T-helper 2 cell (primary cell): Measurements from ENCODE around the gene CCDC171.
"Not testable (repeated sequence)": the region's sequence is repeated elsewhere in the genome, so short reads cannot be mapped to it uniquely, and the experiment has no call there.

ENCODE experiments used
- DNase-seq, 5 experiments: peaks; one replicate each; pipeline versions ENCODE4 v3.0.0 to v3.0.0-alpha.2; 2012 to 2022
- total RNA-seq, 2 donors: gene quantifications; one replicate each; lab custom pipeline; 2026; lab: John Stamatoyannopoulos, UW

Gene CCDC171
- total RNA-seq, result 1.6 to 2.8 reads per million in 2 donors

DNA sequence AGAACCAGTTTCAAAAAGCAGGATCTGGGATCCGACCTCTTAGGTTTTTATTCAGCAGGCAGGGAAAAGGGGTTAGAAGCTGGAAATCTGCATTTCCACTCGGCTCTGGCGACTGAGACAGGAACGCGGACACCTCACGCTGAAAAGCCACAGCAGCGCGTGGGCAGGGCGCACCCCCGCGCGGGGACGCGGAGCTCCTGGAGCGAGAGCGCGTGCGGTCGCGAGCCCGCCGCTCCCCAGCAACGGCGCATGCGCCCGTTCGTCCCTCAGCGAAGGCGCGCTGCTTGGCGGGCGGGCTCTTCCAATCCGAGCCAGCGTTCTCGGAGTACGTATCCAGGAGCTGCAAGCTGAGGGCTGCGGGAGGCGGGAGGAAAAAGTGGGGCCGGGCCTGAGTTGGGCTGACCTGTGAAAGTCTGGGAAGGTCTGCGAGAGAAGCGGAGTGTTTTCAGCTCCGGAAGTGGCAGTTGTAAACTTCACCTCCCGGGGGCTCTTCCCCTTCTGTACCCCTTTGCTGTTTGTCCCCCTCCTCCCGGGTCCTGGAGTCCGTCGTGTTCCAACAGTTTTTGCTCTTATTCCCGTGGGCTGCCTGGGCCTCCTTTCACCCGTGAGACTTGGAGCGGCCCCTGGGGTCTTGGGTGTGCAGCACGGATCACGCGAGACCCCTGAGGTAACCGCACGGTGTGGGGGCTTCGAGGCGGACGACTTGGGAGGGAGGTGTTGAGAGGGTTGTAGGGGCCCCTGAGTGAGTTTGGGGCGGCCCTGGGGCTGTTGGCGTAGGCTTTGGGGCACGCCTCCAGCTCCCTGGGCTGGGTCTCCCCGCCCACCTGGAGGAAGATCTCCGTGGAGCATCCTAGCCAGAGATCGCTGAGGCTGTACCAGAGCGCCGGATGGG is at the start of gene CCDC171:
Gene CCDC171, plus strand, starts transcription at position 408 of the 892 bp plus-strand sequence. CDS start 11,046 bp downstream, outside the sequence.
- peak; percentile 70 to 93 (median 78) for DNase-seq

- DNase-seq, result peak in 1 of 5 experiments; percentile 10
Observed at GRCh38 chr9:15505921-15506320, 46.9 kb upstream of the CCDC171 start.

DNA sequence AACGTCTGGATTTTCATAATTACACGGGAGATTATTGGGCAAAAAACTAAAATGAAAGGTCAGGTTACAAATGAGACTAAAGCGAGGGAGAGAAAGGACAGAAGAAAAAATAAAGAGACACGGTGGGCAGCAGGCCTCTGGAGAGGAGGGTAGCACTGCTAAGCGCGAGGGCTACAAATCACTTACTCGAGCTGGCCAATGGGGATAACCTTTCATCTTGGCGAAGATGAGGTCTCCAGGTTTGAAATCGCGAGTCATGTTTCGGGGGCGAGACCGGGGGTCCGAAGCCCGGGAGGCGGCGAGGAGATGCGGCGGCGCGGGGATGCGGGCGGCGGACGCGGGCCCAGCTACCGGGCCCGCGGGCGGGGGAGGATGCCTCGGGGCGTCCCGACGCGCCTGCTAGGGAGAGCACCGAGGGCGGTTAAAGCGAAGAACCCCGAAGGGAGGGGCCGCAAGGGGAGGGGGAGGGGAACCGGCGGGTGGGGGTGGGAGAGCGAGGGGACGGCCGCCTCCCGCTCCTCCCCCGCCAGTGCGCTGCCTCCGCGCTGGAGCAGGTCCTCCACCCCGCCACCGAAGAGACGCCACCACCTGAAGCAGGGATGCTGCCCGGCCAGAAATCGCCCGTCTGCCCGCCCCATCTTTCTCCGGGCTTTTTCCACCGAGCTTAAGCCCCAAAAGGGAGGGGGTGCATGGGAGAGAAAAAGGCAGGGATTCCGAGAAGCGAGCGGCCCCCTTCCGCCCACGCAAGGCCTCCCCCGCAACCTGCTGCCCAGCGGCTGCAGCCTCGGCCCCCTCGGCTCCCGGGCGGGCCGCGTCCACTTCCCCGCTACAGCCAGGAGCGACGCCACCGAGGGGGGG is 42.7 kb upstream of the CCDC171 start:
- peak; percentile 40 to 83 (median 44) for DNase-seq

GRCh38 chr9:15510789-15511575 is 41.9 kb upstream of the CCDC171 start, which contains the start of gene PSIP1:
Gene PSIP1 (minus strand): TSS chr9:15510970. CDS start chr9:15510188, 782 bp downstream.
- DNase-seq, result peak; percentile 72 to 96 (median 84)

GRCh38 chr9:15512204-15512603 is 40.6 kb upstream of the CCDC171 start:
- DNase-seq, result no peak

DNA sequence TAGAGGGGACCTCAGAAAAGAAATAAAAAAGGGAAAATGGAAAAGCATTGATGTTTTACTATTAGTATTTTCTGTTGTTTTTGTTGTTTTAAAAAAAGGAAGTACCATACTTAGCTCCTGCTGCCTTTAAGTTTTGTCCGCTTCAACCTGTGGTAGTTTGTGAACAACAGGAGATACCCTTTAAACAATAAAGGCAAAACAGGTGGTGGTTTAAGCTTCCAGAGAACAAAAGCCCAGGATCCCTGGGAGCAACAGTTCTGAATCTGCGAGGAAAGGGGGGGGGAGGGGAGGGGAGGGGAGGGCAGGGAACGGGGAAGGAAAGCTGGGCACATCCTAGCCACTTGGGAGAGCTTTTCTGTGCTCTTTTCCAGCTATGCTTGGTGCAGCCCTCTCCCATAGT is 40.0 kb upstream of the CCDC171 start:
- DNase-seq, result no peak

DNA sequence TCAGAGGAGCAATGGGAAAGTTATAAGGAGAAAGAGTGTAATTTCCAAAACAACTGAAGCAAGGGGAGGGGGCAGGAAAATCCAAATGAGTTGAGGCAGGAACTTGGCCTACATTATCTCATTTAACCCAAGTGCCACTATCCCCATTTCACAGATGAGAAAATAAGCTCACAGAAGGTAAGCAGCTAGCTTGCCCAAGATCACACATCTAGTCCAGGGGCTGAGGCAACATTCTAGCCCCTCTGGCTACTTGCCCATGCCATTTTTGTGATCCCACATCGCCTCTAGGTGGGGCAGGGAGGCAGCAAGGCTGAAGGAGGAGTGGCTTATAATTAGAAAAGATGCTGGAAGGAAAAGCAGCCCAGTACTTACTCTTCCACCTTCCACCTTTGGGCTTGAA is 39.5 kb upstream of the CCDC171 start:
- no peak for DNase-seq

- no peak for DNase-seq
Observed at GRCh38 chr9:15519831-15520230, 33.0 kb upstream of the CCDC171 start.

- DNase-seq, result no peak
Observed at GRCh38 chr9:15521254-15521653, 31.6 kb upstream of the CCDC171 start.

DNA sequence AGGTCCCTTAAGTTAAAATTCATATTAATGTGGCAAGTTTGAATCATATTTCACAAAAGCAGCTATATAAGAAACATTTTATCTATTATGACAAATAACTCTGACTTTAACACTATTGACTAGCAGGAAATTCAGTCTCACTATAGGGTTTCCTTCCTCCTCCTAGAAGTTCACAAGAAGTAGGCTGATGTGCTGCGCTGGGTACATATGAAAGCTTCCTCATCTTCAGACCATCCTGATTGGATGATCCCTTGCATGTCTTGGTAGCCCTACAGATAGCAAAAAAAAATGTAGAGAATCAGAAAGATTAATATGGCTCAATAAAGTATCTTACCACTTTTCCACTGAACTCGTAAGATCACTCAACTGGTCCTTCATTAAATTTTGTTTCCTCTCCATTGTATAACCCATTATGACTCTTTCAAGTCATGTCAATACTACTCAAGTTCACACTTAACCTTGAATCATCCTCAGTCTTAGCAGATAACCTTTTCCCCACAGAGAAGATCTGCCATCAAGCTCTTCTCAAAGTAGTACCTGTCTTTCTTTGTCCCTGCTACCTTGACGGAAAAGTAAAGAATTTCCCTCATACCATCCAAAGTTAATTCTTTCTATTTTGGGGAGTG is 30.6 kb upstream of the CCDC171 start:
- no peak for DNase-seq

- DNase-seq, result no peak
Observed at GRCh38 chr9:15524845-15525455, 27.9 kb upstream of the CCDC171 start.

DNA sequence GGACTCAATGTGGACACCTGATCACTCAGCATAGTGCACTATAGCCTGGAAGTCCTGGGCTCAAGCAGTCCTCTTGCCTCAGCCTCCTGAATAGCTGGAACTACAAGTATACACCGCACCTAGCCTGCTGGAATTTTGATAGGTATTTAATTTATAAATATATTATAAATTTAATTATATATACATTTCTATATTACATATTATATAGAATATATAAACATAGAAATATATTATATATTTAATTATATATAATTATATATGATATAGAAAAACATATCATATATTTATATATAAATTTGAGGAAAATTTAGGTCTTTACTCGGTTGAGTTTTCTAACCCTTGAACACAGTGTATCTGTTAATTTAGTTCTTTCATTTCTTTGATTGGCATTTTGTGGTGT is 26.9 kb upstream of the CCDC171 start:
- no peak for DNase-seq

GRCh38 chr9:15527035-15527434 is 25.8 kb upstream of the CCDC171 start:
- not testable (repeated sequence) for DNase-seq

- no peak for DNase-seq
Observed at GRCh38 chr9:15529566-15530324, 23.1 kb upstream of the CCDC171 start.

- no peak for DNase-seq
Observed at GRCh38 chr9:15531380-15531779, 21.5 kb upstream of the CCDC171 start.

GRCh38 chr9:15541872-15542271 is 11.0 kb upstream of the CCDC171 start:
- DNase-seq, result no peak

DNA sequence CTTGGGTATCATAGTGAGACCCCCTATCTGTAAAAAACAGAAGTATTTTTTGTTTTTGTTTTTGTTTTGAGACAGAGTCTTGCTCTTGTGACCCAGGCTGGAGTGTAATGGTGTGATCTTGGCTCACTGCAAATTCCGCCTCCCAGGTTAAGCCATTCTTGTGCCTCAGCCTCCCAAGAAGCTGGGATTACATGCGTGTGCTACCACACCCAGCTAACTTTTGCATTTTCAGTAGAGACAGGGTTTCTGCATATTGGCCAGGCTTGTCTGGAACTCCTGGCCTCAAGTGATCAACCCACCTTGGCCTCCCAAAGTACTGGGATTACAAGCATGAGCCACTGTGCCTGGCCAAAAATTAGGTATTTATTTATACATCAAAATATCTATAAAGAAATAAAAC is 10.2 kb upstream of the CCDC171 start:
- DNase-seq, result no peak

DNA sequence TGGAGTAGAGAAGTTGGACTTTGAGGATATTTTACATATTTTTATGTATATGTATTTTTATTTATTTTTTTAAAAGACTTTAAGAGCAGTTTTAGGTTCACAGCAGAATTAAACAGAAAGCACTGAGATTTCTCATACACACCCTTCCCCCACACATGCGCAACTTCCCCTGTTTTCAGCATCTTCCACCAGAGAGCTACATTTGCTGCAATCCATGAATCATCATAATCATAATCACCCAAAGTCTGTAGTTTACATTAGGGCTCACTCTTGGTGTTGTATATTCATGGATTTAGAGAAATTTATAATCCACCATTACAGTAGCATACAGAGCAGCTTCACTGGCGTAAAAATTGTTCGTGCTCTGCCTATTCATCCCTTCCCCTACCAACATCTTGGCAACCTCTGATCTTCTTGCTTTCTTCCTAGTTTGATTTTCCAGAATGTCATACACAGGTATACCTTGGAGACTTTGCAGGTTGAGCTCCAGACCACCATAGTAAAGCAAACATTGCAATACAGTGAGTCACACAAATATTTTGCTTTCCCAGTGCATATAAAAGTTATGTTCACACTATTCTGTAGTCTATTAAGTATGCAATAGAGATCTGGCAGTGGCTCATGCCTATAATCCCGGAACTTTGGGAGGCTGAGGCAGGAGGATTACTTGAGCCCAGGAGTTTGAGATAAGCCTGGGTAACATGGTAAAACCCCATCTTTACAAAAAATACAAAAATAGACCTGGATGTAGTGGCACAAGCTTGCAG is 9.6 kb upstream of the CCDC171 start:
- no peak for DNase-seq

GRCh38 chr9:15549611-15550010 is 3.2 kb upstream of the CCDC171 start:
- no peak for DNase-seq

GRCh38 chr9:15553528-15553898 is 670 bp downstream of the CCDC171 start:
- no peak for DNase-seq
